ENCODE data around the gene FRMPD2. TPM values are rescaled to one million over a fixed set of nuclear protein-coding genes. Genes with fewer than 3 reads are reported as not detected.

The FRMPD2 gene
- total RNA-seq, 1 experiment from 2014 or later, result 1.1 TPM

GRCh38 chr10:48305905-48306264 lies 31.4 kb upstream of the FRMPD2 start:
- ATAC-seq (no peak), DNase-seq (ENCODE audit: low spot score) (no peak)
- H3K4me3 Mint-ChIP-seq, result peak overlapping the region; percentile 56
- TF ChIP-seq ERG (CRISPR knock-in tag; IDR thresholded peaks at IDR 0.05) (0 out of 2 replicates have a peak, but pooled peaks have one; percentile 27), ESRRA (CRISPR knock-in tag; IDR thresholded peaks at IDR 0.05; ENCODE audit: borderline replicate concordance) (no peak)
- ChIA-PET POLR2A (no interaction called here), CTCF (interaction anchor here (0.8 to 1.1 kb wide), 3 partner anchors 15 to 54 kb away, joined by 4 to 5 read pairs (median 5); no protein-coding TSS in a partner anchor)
- no peaks in the 10 kb centered on the region for H3K36me3 Mint-ChIP-seq
- H3K27ac Mint-ChIP-seq, result peak overlapping the region; percentile 85
- peaks cover 22% of the 10 kb centered on the region for H3K27me3 Mint-ChIP-seq (ENCODE audit: low read depth)
- H3K4me1 Mint-ChIP-seq, result peaks cover 24% of the 10 kb centered on the region
- H3K9me3 Mint-ChIP-seq, result no peaks in the 10 kb centered on the region

- TF ChIP-seq HMGXB4 (CRISPR knock-in tag; IDR thresholded peaks at IDR 0.05) (no peak), GTF2I (CRISPR knock-in tag; conservative IDR thresholded peaks at IDR 0.05) (no peak), ZNF281 (CRISPR knock-in tag; IDR thresholded peaks at IDR 0.05) (no peak), JAZF1 (CRISPR knock-in tag; IDR thresholded peaks at IDR 0.05) (no peak), NR1H2 (CRISPR knock-in tag; IDR thresholded peaks at IDR 0.05) (no peak), GABPB1 (CRISPR knock-in tag; IDR thresholded peaks at IDR 0.05) (no peak), ATF1 (CRISPR knock-in tag; IDR thresholded peaks at IDR 0.05) (no peak), NFATC4 (CRISPR knock-in tag; IDR thresholded peaks at IDR 0.05) (no peak), PRDM15 (CRISPR knock-in tag; IDR thresholded peaks at IDR 0.05) (no peak), MXD4 (CRISPR knock-in tag; IDR thresholded peaks at IDR 0.05; ENCODE audit: borderline replicate concordance) (no peak), AR (CRISPR knock-in tag; IDR thresholded peaks at IDR 0.05) (no peak), ETV6 (CRISPR knock-in tag; IDR thresholded peaks at IDR 0.05) (no peak), SP1 (CRISPR knock-in tag; conservative IDR thresholded peaks at IDR 0.05) (no peak), CTCF (IDR thresholded peaks at IDR 0.05) (no peak), FOXP1 (CRISPR knock-in tag; IDR thresholded peaks at IDR 0.05; ENCODE audit: borderline replicate concordance) (no peak)
- Mint-ChIP-seq H3K9me3 (no peaks in the 10 kb centered on the region), H3K4me1 (peaks cover 15% of the 10 kb centered on the region), H3K27ac (no peak overlapping the region), H3K4me3 (no peak overlapping the region), H3K27me3 (ENCODE audit: low read depth) (peaks cover 22% of the 10 kb centered on the region), H3K36me3 (no peaks in the 10 kb centered on the region)
- CTCF ChIA-PET, result no interaction called here
- DNase-seq (ENCODE audit: low spot score) (no peak), ATAC-seq (no peak)
- POLR2A ChIA-PET, result no interaction called here
Observed at GRCh38 chr10:48302515-48303476, 28.3 kb upstream of the FRMPD2 start.

All from WTC11 (cell line).